C4-2B (cell line): ENCODE measurements around the gene RRP8.

ENCODE experiments used
- CTCF ChIP-seq: fragments of 450-650 bp; conservative IDR thresholded peaks from 2 replicates; pipeline ENCODE4 v1.5.1; 2017; ENCODE audit warnings: mild to moderate bottlenecking
- ZFX ChIP-seq: fragments of 450-650 bp; IDR thresholded peaks from 2 replicates; pipeline ENCODE4 v1.6.1; 2017

GRCh38 chr11:6563667-6564066 is 39.7 kb downstream of the RRP8 start:
- TF ChIP-seq CTCF (no peak), ZFX (no peak)
